Measurements from ENCODE around the gene USE1.

DNA sequence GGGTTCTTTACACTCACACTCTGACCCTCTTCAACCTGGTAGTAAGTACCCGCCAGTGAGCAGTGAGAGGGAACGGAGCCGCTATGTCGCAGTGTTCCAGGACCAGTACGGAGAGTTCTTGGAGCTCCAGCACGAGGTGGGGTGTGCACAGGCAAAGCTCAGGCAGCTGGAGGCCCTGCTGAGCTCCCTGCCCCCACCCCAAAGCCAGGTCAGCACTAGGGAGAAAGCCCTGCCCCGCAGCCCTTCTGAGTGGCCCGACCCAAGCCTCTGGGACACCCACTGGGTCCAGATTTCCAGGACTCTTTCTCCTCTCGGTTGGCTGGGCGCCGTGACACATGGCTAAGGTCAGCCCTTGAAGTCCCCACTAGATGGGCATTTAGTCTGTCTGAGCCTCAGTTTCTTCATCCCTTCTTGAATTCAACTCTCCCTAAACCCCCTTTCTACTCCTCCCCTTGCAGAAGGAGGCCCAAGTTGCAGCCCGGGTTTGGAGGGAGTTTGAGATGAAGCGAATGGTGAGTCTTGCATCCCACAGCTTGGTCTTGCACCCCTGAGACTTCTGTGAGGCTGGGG lies 12.7 kb downstream of the USE1 start:
- TF ChIP-seq, protein P1, sequence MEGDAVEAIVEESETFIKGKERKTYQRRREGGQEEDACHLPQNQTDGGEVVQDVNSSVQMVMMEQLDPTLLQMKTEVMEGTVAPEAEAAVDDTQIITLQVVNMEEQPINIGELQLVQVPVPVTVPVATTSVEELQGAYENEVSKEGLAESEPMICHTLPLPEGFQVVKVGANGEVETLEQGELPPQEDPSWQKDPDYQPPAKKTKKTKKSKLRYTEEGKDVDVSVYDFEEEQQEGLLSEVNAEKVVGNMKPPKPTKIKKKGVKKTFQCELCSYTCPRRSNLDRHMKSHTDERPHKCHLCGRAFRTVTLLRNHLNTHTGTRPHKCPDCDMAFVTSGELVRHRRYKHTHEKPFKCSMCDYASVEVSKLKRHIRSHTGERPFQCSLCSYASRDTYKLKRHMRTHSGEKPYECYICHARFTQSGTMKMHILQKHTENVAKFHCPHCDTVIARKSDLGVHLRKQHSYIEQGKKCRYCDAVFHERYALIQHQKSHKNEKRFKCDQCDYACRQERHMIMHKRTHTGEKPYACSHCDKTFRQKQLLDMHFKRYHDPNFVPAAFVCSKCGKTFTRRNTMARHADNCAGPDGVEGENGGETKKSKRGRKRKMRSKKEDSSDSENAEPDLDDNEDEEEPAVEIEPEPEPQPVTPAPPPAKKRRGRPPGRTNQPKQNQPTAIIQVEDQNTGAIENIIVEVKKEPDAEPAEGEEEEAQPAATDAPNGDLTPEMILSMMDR (IDR thresholded peaks at IDR 0.05; ENCODE audit: low read depth, low read length, missing input control) = no peak
- TF ChIP-seq GABPA (IDR thresholded peaks at IDR 0.05 in 1 of 2, conservative IDR thresholded peaks at IDR 0.05 in 1 of 2) = no peak
- TF ChIP-seq, protein P2, sequence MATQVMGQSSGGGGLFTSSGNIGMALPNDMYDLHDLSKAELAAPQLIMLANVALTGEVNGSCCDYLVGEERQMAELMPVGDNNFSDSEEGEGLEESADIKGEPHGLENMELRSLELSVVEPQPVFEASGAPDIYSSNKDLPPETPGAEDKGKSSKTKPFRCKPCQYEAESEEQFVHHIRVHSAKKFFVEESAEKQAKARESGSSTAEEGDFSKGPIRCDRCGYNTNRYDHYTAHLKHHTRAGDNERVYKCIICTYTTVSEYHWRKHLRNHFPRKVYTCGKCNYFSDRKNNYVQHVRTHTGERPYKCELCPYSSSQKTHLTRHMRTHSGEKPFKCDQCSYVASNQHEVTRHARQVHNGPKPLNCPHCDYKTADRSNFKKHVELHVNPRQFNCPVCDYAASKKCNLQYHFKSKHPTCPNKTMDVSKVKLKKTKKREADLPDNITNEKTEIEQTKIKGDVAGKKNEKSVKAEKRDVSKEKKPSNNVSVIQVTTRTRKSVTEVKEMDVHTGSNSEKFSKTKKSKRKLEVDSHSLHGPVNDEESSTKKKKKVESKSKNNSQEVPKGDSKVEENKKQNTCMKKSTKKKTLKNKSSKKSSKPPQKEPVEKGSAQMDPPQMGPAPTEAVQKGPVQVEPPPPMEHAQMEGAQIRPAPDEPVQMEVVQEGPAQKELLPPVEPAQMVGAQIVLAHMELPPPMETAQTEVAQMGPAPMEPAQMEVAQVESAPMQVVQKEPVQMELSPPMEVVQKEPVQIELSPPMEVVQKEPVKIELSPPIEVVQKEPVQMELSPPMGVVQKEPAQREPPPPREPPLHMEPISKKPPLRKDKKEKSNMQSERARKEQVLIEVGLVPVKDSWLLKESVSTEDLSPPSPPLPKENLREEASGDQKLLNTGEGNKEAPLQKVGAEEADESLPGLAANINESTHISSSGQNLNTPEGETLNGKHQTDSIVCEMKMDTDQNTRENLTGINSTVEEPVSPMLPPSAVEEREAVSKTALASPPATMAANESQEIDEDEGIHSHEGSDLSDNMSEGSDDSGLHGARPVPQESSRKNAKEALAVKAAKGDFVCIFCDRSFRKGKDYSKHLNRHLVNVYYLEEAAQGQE (IDR thresholded peaks at IDR 0.05) = no peak
